ENCODE results near the gene RNF113B. TPM values are rescaled to one million over a fixed set of nuclear protein-coding genes. Genes with fewer than 3 reads are reported as not detected.

Gene RNF113B
- not detected for total RNA-seq

DNA sequence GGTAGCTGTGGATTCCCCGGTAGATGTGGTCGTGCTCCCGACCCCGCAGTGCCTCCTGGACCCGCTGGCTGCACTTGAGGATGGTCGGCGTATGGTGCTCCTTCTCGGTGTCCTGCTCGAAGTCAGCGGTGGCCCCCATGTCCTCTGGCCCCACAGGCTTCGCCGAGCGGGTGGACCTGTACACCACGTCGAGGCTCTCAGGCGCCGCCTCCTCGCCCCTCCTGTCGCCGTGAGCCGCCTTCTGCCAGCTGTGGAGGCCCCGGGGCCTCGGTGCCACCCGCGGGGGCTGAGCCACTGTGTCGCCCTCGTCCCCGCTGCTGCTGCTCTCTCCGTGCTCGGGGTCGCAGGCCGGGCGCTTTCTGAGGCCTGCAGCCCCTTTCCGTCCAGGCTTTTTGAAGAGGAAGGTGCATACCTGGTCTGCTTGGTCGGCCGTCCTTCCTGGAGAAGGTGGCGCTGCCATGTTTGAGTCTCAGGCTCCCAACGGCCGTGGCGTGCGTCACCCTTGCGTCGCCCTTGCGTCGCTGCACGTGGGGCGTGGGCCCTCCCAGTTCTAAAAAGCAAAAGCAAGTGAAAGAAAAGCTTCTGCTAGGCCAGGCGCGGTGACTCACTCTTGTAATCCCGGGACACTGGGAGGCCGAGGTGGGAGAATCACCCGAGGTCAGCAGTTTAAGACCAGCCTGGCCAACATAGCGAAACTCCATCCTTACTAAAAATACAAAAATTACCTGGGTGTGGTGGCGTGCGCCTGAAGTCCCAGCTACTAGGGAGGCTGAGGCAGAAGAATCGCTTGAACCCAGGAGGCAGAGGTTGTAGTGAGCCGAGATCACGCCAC lies at the start of gene RNF113B:
Gene RNF113B, minus strand, starts transcription at position 493 of the 832 bp plus-strand sequence. Its CDS starts 33 bp downstream, at position 460.
- DNase-seq (ENCODE audit: low spot score), result no peak

DNA sequence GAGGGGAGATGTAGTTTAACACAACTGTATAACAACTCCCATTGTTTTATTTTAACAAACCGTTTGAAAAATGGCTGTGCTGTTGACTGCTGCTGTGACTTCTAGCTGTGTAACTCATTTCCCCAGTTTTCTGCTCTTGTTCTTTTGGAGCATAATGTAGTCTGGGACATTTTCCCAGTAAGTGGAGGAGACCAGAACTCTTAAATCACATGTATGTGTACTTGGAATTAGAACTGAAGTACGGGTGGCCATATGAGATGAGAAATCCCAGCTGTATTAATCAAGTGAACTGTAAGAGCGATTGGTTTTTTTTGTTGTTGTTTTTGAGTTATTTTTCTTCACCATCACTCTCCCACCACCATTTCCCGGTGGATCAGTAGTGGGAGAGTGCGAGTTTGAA lies 49.4 kb upstream of the RNF113B start:
- DNase-seq (ENCODE audit: low spot score), result no peak

DNA sequence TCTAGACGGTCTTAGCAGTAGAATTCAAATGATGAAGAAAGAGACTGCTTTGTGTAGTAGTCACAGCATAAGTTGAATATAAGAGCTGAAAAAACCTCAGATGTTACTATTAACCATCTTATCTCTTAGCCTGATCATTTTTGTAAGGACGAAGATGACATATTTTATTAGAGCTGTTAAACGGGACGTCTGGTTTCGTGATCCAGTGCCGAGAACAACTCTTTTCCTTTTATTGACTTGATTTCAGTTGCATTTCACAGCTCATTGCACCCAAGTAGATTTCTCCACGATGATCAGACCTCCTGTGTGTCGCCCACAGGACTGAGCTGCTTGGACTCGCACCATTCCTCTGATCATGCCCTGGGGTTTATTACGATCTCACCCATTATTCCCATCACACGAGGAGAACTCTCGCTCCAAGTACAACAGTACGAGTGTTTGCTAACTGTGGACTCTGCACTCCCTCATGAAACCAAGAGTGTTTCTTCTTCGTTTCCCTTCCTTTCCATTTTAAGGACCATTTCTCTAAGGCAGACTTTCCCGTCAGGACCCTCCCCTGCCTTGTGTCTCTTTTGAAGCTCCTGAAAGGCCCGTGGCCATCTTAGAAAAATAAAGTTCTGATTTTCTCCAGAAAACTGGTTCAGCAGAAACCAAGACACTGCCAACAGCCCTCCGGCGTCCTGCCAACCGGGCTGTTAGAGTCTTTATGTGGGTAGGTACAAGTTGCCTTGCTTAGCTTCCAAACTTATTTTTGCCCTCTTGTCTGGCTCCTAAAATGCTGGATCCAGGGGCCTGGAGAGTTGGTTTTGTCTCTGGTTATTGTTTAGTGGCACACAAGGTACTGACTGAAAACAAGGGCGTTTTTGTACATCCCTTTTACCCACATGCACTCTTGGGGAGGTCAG lies 48.2 kb upstream of the RNF113B start:
- no peak for DNase-seq (ENCODE audit: low spot score)

DNA sequence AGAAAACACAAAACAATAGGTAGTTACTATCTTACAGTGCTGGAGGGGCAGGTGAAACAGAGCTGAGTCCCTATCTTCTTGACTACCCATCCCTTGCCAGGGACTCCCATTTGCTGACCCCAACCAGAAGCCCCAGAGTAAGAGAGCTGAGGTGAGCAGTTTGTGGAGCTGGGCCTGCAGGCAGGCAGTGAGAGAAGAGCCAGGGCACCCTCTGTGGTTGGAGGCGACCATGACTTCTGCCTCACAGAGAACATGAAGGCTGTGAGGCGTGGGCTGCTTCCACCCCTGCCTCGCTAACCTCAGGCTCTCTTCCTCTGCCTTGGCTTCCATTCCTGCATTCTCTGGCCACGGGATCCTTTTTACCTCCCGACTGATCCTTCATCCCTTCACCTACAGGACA lies 47.5 kb upstream of the RNF113B start:
- DNase-seq (ENCODE audit: low spot score), result no peak

GRCh38 chr13:98223741-98224140 lies 46.7 kb upstream of the RNF113B start:
- no peak for DNase-seq (ENCODE audit: low spot score)

GRCh38 chr13:98222816-98223215 lies 45.7 kb upstream of the RNF113B start:
- no peak for DNase-seq (ENCODE audit: low spot score)

DNA sequence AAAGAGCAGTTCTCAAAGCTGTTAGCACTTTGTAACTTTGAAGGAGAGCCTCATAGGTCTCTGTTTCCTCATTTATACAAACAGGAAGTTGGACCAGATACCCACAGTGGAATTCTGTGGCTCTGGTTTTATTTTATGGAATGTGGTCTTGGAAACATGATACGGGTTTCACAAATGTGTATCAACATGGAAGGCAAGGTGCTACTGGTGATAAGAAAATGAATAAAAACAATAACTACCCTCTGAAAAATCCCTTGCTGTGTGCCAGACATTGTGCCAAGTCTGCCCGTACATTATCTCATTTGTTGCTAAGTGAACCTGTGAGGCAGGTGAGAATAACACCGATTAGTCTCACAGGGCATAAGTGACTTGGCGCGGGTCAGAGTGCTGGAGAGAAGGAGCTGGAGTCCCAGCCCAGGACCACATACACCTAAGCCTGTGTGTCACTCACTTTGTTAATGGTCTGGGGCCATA lies 45.0 kb upstream of the RNF113B start:
- no peak for DNase-seq (ENCODE audit: low spot score)

GRCh38 chr13:98221234-98221633 lies 44.2 kb upstream of the RNF113B start:
- no peak for DNase-seq (ENCODE audit: low spot score)

GRCh38 chr13:98220271-98220791 lies 43.3 kb upstream of the RNF113B start:
- DNase-seq (ENCODE audit: low spot score), result no peak

GRCh38 chr13:98219685-98220084 lies 42.6 kb upstream of the RNF113B start:
- no peak for DNase-seq (ENCODE audit: low spot score)

GRCh38 chr13:98217597-98217996 lies 40.5 kb upstream of the RNF113B start:
- DNase-seq (ENCODE audit: low spot score), result no peak

- no peak for DNase-seq (ENCODE audit: low spot score)
Measured at GRCh38 chr13:98216711-98217285, 39.7 kb upstream of the RNF113B start.

- no peak for DNase-seq (ENCODE audit: low spot score)
Measured at GRCh38 chr13:98216135-98216565, 39.1 kb upstream of the RNF113B start.

GRCh38 chr13:98215508-98215907 lies 38.4 kb upstream of the RNF113B start:
- no peak for DNase-seq (ENCODE audit: low spot score)

DNA sequence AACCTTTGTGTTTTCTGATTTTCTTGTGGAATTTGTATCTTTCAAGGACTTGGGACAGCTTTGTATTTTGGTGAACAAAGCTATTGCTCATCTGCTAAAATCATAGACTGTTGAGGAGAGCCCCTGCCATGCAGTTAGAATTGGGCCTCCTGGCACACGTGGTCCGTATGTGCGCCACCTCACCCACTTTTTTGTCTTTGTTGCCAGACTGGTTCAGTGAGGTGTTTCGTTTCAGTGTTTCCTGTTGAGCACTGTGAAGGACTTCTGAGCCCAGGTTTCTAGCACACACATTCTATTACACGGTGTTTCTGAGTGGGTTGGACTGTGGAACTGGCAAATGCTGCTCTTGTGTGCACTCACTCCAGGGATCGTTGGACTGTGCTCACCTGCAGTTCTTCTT lies 37.6 kb upstream of the RNF113B start:
- DNase-seq (ENCODE audit: low spot score), result peak; percentile 74

GRCh38 chr13:98214008-98214643 lies 37.1 kb upstream of the RNF113B start:
- DNase-seq (ENCODE audit: low spot score), result no peak

DNA sequence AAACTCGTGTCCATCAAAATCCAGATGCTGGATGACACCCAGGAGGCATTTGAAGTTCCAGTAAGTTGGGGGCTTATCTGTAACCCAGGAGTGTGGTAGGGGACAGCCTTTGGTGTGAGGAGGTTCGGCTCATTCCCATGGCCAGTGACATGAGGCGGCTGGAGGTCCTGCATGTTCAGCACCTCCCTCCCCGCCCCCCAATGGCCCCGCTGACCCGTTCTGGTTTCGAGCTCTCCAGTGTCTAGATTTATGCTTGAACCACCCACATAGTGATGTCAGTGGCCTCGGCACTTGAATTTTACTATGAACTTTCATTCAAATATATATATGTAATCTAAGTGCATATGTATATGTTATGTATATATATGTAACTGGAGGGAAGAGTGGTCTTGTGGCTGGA lies 36.3 kb upstream of the RNF113B start:
- DNase-seq (ENCODE audit: low spot score), result no peak

GRCh38 chr13:98212763-98213162 lies 35.7 kb upstream of the RNF113B start:
- no peak for DNase-seq (ENCODE audit: low spot score)

GRCh38 chr13:98208606-98209005 lies 31.5 kb upstream of the RNF113B start:
- DNase-seq (ENCODE audit: low spot score), result no peak

- no peak for DNase-seq (ENCODE audit: low spot score)
Measured at GRCh38 chr13:98207416-98207815, 30.3 kb upstream of the RNF113B start.

DNA sequence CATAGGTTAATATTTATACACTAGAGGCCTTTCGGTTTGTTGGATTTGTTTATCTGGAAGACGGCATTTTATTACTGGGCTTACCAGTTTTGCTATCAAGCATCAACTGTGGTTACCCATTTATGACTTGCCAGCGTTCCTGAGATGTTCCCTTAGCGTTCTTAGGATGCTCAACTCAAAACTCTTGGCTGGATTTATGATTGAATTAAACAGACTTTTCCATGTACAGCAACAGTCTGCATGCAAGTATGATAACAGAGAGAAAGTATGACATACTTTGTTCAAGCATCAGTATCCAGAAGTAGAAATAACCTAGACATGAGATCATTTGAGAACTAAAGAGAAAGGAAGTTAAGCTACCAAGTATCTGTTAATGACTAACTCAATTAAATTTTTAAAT lies 29.9 kb upstream of the RNF113B start:
- no peak for DNase-seq (ENCODE audit: low spot score)
